NCI-H128 (cell line): Measurements from ENCODE around the gene TSC22D3.
"Not testable (repeated sequence)": the region's sequence is repeated elsewhere in the genome, so short reads cannot be mapped to it uniquely, and the experiment has no call there.

Source experiments
- DNase-seq: peaks from one replicate; lab custom pipeline; 2025; ENCODE audit not compliant: unreplicated experiment; lab: John Stamatoyannopoulos, UW

Gene TSC22D3

GRCh38 chrX:107775734-107776511 is at the start of gene TSC22D3:
Gene TSC22D3 (minus strand): TSS chrX:107775787. CDS start chrX:107775419, 368 bp downstream.
- no peak for DNase-seq

- no peak for DNase-seq
These were observed 47.9 kb upstream of the TSC22D3 start for GRCh38 chrX:107823456-107823855.

GRCh38 chrX:107823042-107823441 is 47.5 kb upstream of the TSC22D3 start:
- no peak for DNase-seq

DNA sequence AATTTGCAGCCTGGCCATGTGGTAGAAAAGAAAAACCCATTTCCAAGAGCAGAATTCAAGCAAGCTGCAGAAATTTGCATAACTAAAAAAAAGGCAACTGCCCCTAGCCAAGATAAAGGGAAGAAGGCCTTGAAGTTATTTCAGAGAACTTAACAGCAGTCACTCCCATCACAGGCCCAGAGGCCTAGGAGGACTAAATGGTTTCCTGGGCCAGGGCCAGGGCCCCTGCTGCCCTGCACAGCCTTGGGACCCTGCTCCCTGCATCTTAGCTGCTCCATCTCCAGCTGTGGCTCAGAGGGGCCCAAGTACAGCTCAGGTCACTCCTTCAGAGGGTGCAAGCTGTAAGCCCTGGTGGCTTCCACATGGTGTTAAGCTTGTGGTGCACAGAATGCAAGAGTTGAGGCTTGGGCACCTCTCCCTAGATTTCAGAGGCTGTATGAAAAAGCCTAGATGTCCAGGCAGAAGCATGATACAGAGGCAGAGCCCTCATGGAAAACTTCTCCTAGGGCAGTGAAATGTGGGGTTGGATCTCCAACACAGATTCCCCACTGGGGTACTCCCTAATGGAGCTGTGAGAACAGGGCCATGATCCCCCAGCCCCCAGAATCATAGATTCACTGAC is 43.4 kb upstream of the TSC22D3 start:
- DNase-seq: no peak

DNA sequence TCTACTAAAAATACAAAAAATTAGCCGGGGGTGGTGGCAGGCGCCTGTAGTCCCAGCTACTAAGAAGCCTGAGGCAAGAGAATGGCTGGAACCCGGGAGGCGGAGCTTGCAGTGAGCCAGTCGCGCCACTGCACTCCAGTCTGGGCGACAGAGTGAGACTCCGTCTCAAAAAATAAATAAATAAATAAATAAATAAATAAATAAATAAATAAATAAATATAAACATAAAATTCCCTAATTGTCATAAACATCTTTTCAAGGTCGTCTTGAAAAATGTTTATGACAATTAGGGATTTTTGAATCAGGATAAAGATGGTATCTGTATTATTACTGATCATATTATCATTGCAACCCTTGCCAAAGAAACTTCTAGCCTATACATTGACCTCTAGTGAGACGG is 34.5 kb upstream of the TSC22D3 start:
- DNase-seq: not testable (repeated sequence)

GRCh38 chrX:107805179-107805578 is 29.6 kb upstream of the TSC22D3 start:
- no peak for DNase-seq

DNA sequence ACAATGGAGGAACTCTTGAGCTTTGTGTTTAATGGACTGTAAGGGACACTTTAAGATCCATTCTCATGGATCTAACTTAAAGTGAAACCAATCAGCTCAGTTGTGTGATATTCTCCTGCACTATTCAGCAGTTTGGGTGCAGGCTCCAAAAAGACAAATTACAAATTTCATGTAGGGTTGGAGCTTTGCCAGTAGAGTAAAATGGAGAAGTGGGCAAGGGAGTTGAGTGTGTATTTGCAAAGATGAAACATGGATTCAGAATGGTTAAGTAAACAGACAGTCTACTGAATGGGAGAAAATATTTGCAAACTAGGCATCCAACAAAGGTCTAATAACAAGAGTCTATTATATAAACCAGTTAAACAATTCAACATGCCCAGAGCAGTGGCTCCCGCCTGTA is 28.8 kb upstream of the TSC22D3 start:
- no peak for DNase-seq

GRCh38 chrX:107787827-107788226 is 12.2 kb upstream of the TSC22D3 start:
- DNase-seq: no peak

DNA sequence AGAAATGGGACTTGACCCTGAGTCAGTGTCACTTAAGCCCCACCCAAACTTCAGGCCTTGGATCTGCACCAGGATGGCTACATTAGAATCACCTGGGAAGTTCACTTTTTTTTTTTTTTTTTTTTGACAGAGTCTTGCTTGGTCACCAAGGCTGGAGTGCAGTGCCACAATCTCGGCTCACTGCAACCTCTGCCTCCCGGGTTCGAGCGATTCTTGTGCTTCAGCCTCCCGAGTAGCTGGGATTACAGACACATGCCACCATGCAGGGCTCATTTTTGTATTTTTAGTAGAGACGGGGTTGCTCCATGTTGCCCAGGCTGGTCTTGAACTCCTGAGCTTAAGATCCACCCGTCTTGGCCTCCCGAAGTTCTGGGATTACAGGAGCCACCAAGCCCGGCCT is 4.9 kb upstream of the TSC22D3 start:
- no peak for DNase-seq

GRCh38 chrX:107777536-107777832 is 1.9 kb upstream of the TSC22D3 start, which contains the start of gene NCBP2L:
Gene NCBP2L (plus strand): TSS chrX:107777733. CDS start chrX:107794221, 16,488 bp downstream.
- no peak for DNase-seq

GRCh38 chrX:107776649-107777535 is 1.3 kb upstream of the TSC22D3 start:
- DNase-seq: peak; percentile 44

DNA sequence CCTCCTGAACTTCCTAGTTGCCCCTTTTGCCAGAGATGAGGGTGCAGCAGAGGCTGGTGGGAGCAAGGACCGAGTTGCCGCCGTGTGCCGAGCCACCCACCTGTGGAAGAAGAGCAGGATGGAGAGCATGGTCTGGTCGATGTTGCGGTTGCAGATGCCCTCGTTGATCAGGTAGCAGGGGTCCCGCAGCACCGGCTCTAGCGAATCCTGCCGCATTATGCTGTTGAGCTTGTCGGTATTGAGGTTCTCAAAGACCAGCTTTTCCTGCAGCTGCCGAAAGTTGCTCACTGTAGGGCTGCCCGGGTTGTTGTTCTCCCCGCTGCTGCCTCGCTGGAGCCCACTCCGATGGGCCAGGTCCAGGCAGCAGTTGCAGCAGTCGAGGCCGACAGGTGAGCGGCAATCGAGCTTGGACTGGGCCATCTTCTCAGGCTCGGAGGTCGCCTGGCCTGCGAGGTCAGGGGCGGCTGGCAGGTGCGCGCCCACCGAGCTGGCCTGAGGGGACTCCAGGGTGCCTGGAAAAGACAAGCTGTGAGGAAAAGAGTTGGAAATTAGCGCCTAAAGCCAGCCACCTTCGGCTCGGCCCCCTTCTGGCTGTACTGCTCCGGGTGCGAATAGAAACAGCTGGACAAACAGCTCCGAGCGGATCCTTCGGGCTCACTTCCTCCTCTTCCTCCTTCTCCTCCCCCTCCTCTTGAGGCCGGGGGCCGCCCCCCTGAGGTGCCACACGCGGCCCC is 420 bp downstream of the TSC22D3 start:
- no peak for DNase-seq

GRCh38 chrX:107773906-107774435 is 1.6 kb downstream of the TSC22D3 start:
- DNase-seq: no peak

DNA sequence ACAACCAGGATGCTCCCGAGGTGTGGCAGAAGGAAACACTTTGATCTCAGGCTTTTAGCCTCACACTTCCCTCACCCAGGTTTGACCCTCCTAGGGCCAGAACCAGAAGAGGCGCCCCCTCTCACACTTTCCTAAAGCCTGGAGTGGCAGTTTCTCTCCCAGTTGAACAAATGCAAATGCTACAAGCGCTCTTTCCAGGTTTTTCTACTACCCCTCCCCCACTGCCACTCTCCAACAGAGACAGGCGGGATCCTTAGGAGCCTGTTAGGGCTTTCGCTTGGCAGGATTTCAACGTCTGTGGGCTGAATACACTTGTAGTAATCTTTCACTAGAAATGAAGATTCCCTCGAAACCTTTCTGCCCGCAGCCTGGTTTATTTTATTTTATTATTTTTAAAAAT is 2.4 kb downstream of the TSC22D3 start:
- peak; percentile 7 for DNase-seq

GRCh38 chrX:107769581-107770317 is 5.8 kb downstream of the TSC22D3 start:
- DNase-seq: no peak

DNA sequence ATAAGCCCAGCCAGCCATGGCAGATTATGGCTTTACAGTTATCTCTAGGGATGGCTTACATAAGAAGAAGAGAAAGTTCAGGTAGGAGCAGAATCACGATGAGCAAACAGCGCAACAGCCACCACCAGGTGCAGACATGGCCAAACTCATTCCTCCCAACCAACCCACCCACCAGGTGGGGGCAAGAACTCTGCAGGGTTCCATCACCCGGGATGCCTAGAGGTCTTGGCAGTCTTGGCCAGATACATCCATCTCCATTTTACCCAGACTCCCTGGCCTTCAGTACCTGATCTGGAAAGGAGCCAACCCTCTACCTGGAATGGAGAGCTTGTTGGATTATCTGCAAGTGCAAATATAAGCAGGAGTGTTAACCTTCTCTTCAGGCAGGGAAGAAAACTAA is 7.5 kb downstream of the TSC22D3 start:
- DNase-seq: no peak

GRCh38 chrX:107766470-107767150 is 9.0 kb downstream of the TSC22D3 start:
- DNase-seq: no peak

GRCh38 chrX:107764845-107765608 is 10.6 kb downstream of the TSC22D3 start:
- DNase-seq: no peak

GRCh38 chrX:107763647-107764046 is 11.9 kb downstream of the TSC22D3 start:
- DNase-seq: no peak
